Measurements from ENCODE around the gene STAMBPL1.
A peak's percentile ranks its signal among the peaks of the same experiment; 100 is the strongest.

Gene STAMBPL1

DNA sequence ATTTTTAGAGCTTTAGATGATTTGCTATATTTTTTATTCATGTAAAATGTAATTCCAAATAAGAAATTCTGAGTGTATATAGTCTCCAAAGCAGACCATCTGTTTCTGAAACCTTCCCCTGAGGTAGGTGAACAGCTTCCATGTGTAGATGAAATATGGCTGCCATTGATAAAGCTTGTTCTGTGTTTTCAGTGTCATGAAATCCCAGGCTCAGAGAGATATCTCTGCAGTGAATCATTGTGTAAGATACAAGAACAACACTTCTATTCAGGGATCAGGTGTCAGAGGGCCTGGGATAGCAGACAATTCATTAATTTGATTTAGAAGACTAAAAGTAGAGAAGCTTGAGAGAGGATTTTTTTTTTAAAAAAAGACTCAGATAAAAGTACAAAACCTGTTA lies 43.5 kb downstream of the STAMBPL1 start:
- Histone ChIP-seq H3K4me2 (ENCODE audit: low read length, poor library complexity, severe bottlenecking) (no peak overlapping the region), H2BK15ac (ENCODE audit: low read depth, poor library complexity, severe bottlenecking) (no peak overlapping the region), H2AFZ (ENCODE audit: low read depth, low read length) (no peak overlapping the region), H3K79me1 (replicated peaks; ENCODE audit: low read length, poor library complexity, severe bottlenecking) (no peaks in the 10 kb centered on the region), H2BK5ac (ENCODE audit: low read depth, low read length, poor library complexity, severe bottlenecking) (no peak overlapping the region), H4K91ac (ENCODE audit: low read length) (no peak overlapping the region), H3K9me3 (ENCODE audit: control insufficient read depth, low read length) (no peaks in the 10 kb centered on the region), H3K14ac (ENCODE audit: low read length in 2 of 2) (no peak overlapping the region), H3K23ac (ENCODE audit: low read length in 2 of 2) (no peak overlapping the region), H3K18ac (ENCODE audit: low read depth in 1 of 2, low read length in 2 of 2) (no peak overlapping the region), H3K4ac (ENCODE audit: low read depth in 1 of 2, low read length in 2 of 2) (no peak overlapping the region), H3K4me3 (ENCODE audit: insufficient read depth in 1 of 2, low read depth in 1 of 2, low read length in 2 of 2) (no peak overlapping the region), H3K9ac (ENCODE audit: low read length) (no peak overlapping the region), H3K36me3 (ENCODE audit: control insufficient read depth in 1 of 2, insufficient read depth in 2 of 2, low read depth in 1 of 2, low read length in 2 of 2) (peaks cover 4 to 43% of the 10 kb centered on the region in 2 experiments), H3K27me3 (ENCODE audit: control insufficient read depth in 1 of 2, insufficient read depth in 1 of 2, low read length in 2 of 2) (no peaks in the 10 kb centered on the region), H2BK120ac (ENCODE audit: low read depth, low read length) (no peak overlapping the region), H3K27ac (ENCODE audit: low read length, poor library complexity, severe bottlenecking) (no peak overlapping the region), H3K4me1 (ENCODE audit: control insufficient read depth, insufficient read depth, low read depth, low read length) (peaks cover 6% of the 10 kb centered on the region), H4K8ac (ENCODE audit: low read length) (no peak overlapping the region), H2AK5ac (ENCODE audit: low read length, severe bottlenecking) (no peak overlapping the region), H2BK12ac (ENCODE audit: low read length in 2 of 2) (no peak overlapping the region)
- DNase-seq = no peak

DNA sequence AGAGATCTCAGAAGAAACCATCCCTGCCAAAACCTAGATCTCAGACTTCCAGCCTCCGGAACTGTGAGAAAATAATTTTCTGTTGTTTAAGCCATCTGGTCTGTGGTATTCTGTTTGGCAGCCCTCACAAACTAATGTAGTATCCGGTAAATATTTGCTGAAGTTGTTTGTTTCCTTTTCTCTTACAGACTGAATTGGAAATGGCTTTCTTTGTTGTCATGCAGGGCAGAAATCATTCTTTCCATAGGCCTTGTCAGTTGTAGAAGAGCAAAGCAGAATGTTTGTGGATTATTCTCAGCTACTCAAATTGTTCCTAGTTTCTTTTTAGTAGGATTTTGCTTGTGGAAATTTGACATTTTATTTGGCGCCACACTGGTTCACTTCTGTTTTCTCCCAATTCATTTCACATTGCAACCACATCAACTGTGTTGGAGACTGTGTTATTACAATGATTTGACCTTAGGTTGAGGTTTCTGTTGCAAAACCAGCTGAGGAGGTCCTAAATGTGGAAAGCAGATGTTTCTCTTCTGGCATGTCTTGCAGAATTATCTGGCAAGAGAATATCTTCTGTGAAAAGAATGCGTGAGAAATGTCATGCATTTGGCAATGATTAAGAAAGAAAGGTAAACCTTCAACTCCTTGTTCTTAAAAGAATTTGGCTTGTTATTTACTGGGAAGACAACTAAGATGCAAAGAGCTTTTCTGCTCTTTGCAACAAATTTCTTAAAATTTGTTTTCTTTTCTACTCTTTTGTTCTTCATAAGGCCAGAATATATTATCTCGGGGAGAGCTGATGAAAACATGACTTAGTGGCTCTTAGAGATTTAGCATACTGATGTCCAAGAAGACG lies 46.7 kb downstream of the STAMBPL1 start:
- Histone ChIP-seq H2BK120ac (ENCODE audit: low read depth, low read length) (no peak overlapping the region), H2BK15ac (ENCODE audit: low read depth, poor library complexity, severe bottlenecking) (no peak overlapping the region), H3K4ac (ENCODE audit: low read depth in 1 of 2, low read length in 2 of 2) (no peak overlapping the region), H3K36me3 (ENCODE audit: control insufficient read depth in 1 of 2, insufficient read depth in 2 of 2, low read depth in 1 of 2, low read length in 2 of 2) (peaks cover 4 to 37% of the 10 kb centered on the region in 2 experiments), H3K79me1 (replicated peaks; ENCODE audit: low read length, poor library complexity, severe bottlenecking) (no peaks in the 10 kb centered on the region), H4K8ac (ENCODE audit: low read length) (no peak overlapping the region), H2AFZ (ENCODE audit: low read depth, low read length) (no peak overlapping the region), H3K27me3 (ENCODE audit: control insufficient read depth in 1 of 2, insufficient read depth in 1 of 2, low read length in 2 of 2) (no peaks in the 10 kb centered on the region), H3K9me3 (ENCODE audit: control insufficient read depth, low read length) (no peaks in the 10 kb centered on the region), H3K4me1 (ENCODE audit: control insufficient read depth, insufficient read depth, low read depth, low read length) (peaks cover 5% of the 10 kb centered on the region), H3K27ac (ENCODE audit: low read length, poor library complexity, severe bottlenecking) (peak overlapping the region; percentile 61), H3K4me3 (ENCODE audit: insufficient read depth in 1 of 2, low read depth in 1 of 2, low read length in 2 of 2) (peak overlapping the region in 1 of 2 experiments; percentile 57), H3K18ac (ENCODE audit: low read depth in 1 of 2, low read length in 2 of 2) (no peak overlapping the region), H3K4me2 (ENCODE audit: low read length, poor library complexity, severe bottlenecking) (no peak overlapping the region), H2BK12ac (ENCODE audit: low read length in 2 of 2) (no peak overlapping the region), H4K91ac (ENCODE audit: low read length) (no peak overlapping the region), H2AK5ac (ENCODE audit: low read length, severe bottlenecking) (no peak overlapping the region), H3K9ac (ENCODE audit: low read length) (peak overlapping the region; percentile 68), H3K14ac (ENCODE audit: low read length in 2 of 2) (no peak overlapping the region), H2BK5ac (ENCODE audit: low read depth, low read length, poor library complexity, severe bottlenecking) (no peak overlapping the region), H3K23ac (ENCODE audit: low read length in 2 of 2) (no peak overlapping the region)
- 67% methylated on average over 4 of the region's 6 CpGs for WGBS
- DNase-seq = peak; percentile 86

DNA sequence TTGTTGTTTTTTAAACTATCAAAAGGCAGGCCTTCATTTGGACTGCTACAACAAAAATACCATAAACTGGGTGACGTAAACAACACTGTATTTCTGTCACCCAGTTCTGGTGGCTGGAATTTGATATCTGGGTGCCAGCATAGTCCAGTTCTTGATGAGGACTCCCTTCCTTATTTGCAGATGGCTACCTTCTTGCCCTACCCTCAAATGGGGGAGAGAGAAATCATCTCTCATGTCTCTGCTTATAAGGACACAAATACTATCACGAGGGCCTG lies 47.3 kb downstream of the STAMBPL1 start:
- no peak for DNase-seq
- Histone ChIP-seq H3K27ac (ENCODE audit: low read length, poor library complexity, severe bottlenecking) (peak overlapping the region; percentile 7), H3K18ac (ENCODE audit: low read depth in 1 of 2, low read length in 2 of 2) (peak overlapping the region; percentile 19 to 80), H3K4me1 (ENCODE audit: control insufficient read depth, insufficient read depth, low read depth, low read length) (peaks cover 6% of the 10 kb centered on the region), H2BK120ac (ENCODE audit: low read depth, low read length) (peak overlapping the region; percentile 64), H3K9me3 (ENCODE audit: control insufficient read depth, low read length) (no peaks in the 10 kb centered on the region), H4K91ac (ENCODE audit: low read length) (no peak overlapping the region), H2AK5ac (ENCODE audit: low read length, severe bottlenecking) (peak overlapping the region; percentile 22), H4K8ac (ENCODE audit: low read length) (no peak overlapping the region), H3K14ac (ENCODE audit: low read length in 2 of 2) (peak overlapping the region in 1 of 2 experiments; percentile 20), H2BK5ac (ENCODE audit: low read depth, low read length, poor library complexity, severe bottlenecking) (no peak overlapping the region), H2AFZ (ENCODE audit: low read depth, low read length) (no peak overlapping the region), H2BK12ac (ENCODE audit: low read length in 2 of 2) (peak overlapping the region in 1 of 2 experiments; percentile 68), H3K9ac (ENCODE audit: low read length) (peak overlapping the region; percentile 39), H3K4me2 (ENCODE audit: low read length, poor library complexity, severe bottlenecking) (no peak overlapping the region), H3K4ac (ENCODE audit: low read depth in 1 of 2, low read length in 2 of 2) (peak overlapping the region in 1 of 2 experiments; percentile 65), H3K36me3 (ENCODE audit: control insufficient read depth in 1 of 2, insufficient read depth in 2 of 2, low read depth in 1 of 2, low read length in 2 of 2) (peaks cover 4 to 37% of the 10 kb centered on the region in 2 experiments), H3K4me3 (ENCODE audit: insufficient read depth in 1 of 2, low read depth in 1 of 2, low read length in 2 of 2) (peak overlapping the region in 1 of 2 experiments; percentile 20), H2BK15ac (ENCODE audit: low read depth, poor library complexity, severe bottlenecking) (no peak overlapping the region), H3K79me1 (replicated peaks; ENCODE audit: low read length, poor library complexity, severe bottlenecking) (no peaks in the 10 kb centered on the region), H3K23ac (ENCODE audit: low read length in 2 of 2) (no peak overlapping the region), H3K27me3 (ENCODE audit: control insufficient read depth in 1 of 2, insufficient read depth in 1 of 2, low read length in 2 of 2) (no peaks in the 10 kb centered on the region)
- WGBS = 95% methylated on average over 2 of the region's 2 CpGs

DNA sequence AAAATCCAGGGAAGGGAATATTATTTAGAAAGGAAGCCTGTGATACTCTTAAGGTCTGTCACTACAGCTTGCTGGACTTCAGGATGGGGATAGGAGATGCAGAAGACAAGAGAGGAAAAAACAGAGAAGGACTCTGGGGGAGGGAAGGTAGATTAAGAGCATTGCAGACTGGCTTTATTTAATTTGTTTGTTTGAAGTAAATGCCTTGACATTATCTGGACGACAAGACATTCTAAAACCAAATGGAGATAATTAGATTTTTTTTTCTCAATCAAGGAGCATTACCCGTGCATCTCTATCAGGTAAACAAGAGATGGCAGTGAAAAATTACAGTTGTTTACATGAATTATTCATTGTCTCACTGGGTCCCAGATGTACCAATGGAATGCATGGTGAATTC lies 48.2 kb downstream of the STAMBPL1 start:
- H3K18ac ChIP-seq (ENCODE audit: low read depth in 1 of 2, low read length in 2 of 2) = no peak overlapping the region
- no peaks in the 10 kb centered on the region for H3K27me3 ChIP-seq (ENCODE audit: control insufficient read depth in 1 of 2, insufficient read depth in 1 of 2, low read length in 2 of 2)
- no peak overlapping the region for H2BK12ac ChIP-seq (ENCODE audit: low read length in 2 of 2)
- no peak overlapping the region for H2BK5ac ChIP-seq (ENCODE audit: low read depth, low read length, poor library complexity, severe bottlenecking)
- H3K14ac ChIP-seq (ENCODE audit: low read length in 2 of 2) = no peak overlapping the region
- no peak for DNase-seq
- no peak overlapping the region for H2BK15ac ChIP-seq (ENCODE audit: low read depth, poor library complexity, severe bottlenecking)
- peaks cover 4 to 28% of the 10 kb centered on the region in 2 experiments for H3K36me3 ChIP-seq (ENCODE audit: control insufficient read depth in 1 of 2, insufficient read depth in 2 of 2, low read depth in 1 of 2, low read length in 2 of 2)
- H3K23ac ChIP-seq (ENCODE audit: low read length in 2 of 2) = no peak overlapping the region
- no peak overlapping the region for H3K4me3 ChIP-seq (ENCODE audit: insufficient read depth in 1 of 2, low read depth in 1 of 2, low read length in 2 of 2)
- peaks cover 6% of the 10 kb centered on the region for H3K4me1 ChIP-seq (ENCODE audit: control insufficient read depth, insufficient read depth, low read depth, low read length)
- H3K9me3 ChIP-seq (ENCODE audit: control insufficient read depth, low read length) = no peaks in the 10 kb centered on the region
- H3K4ac ChIP-seq (ENCODE audit: low read depth in 1 of 2, low read length in 2 of 2) = no peak overlapping the region
- H3K79me1 ChIP-seq (replicated peaks; ENCODE audit: low read length, poor library complexity, severe bottlenecking) = no peaks in the 10 kb centered on the region
- H2AFZ ChIP-seq (ENCODE audit: low read depth, low read length) = no peak overlapping the region
- 52% methylated on average over 2 of the region's 2 CpGs for WGBS
- H2BK120ac ChIP-seq (ENCODE audit: low read depth, low read length) = no peak overlapping the region
- H4K8ac ChIP-seq (ENCODE audit: low read length) = no peak overlapping the region
- H2AK5ac ChIP-seq (ENCODE audit: low read length, severe bottlenecking) = no peak overlapping the region
- no peak overlapping the region for H3K4me2 ChIP-seq (ENCODE audit: low read length, poor library complexity, severe bottlenecking)
- H4K91ac ChIP-seq (ENCODE audit: low read length) = no peak overlapping the region
- no peak overlapping the region for H3K9ac ChIP-seq (ENCODE audit: low read length)
- H3K27ac ChIP-seq (ENCODE audit: low read length, poor library complexity, severe bottlenecking) = no peak overlapping the region

Measured in mesenchymal stem cell (in vitro differentiated cells and primary cell).